Esophagus (tissue), 2 donors: Measurements from ENCODE around the gene PPM1E. TPM values are rescaled to one million over a fixed set of nuclear protein-coding genes. Genes with fewer than 3 reads are reported as not detected.
"Not testable (repeated sequence)": the region's sequence is repeated elsewhere in the genome, so short reads cannot be mapped to it uniquely, and the experiment has no call there.

Experiments
- H3K27ac ChIP-seq, 2 donors: one replicate each; pipeline ENCODE4 v1.5.1; 2013; ENCODE audit warnings: low read depth in 2 of 2, mild to moderate bottlenecking in 2 of 2, inconsistent platforms in 1 of 2, low read length in 1 of 2, moderate library complexity in 1 of 2
- H3K27me3 ChIP-seq, 2 donors: one replicate each; pipeline ENCODE4 v1.6.1; 2013; ENCODE audit warnings: low read length in 2 of 2, control low read depth in 1 of 2, mild to moderate bottlenecking in 1 of 2; ENCODE audit not compliant: insufficient read depth in 2 of 2, control insufficient read depth in 1 of 2
- H3K36me3 ChIP-seq, 2 donors: one replicate each; pipeline ENCODE4 v1.6.1; 2013; ENCODE audit warnings: low read length in 1 of 2; ENCODE audit not compliant: control insufficient read depth in 2 of 2, insufficient read depth in 2 of 2
- H3K4me1 ChIP-seq, 2 donors: one replicate each; pipeline ENCODE4 v1.6.1; 2013; ENCODE audit warnings: low read length in 1 of 2; ENCODE audit not compliant: control insufficient read depth in 2 of 2, insufficient read depth in 2 of 2
- H3K4me3 ChIP-seq, 2 donors: one replicate each; pipeline ENCODE4 v1.5.1; 2013; ENCODE audit warnings: low read length in 2 of 2, mild to moderate bottlenecking in 2 of 2, low read depth in 1 of 2, moderate library complexity in 1 of 2
- H3K9me3 ChIP-seq, 2 donors: one replicate each; pipeline ENCODE4 v1.6.1; 2013; ENCODE audit warnings: mild to moderate bottlenecking in 2 of 2, low read depth in 1 of 2, low read length in 1 of 2, moderate library complexity in 1 of 2; ENCODE audit not compliant: control insufficient read depth in 2 of 2, insufficient read depth in 1 of 2
- WGBS, 2 donors: extraction: QIAGEN DNeasy Blood & Tissue Kit; methylation state at CpG; one replicate each; pipeline ENCODE4 v1.1.7; 2013; 5-methylcytosine and 5-hydroxymethylcytosine counted together
- polyA plus RNA-seq, 2 donors: library from polyadenylated mRNA; stranded (reverse); fragments of 200-250 nt; gene quantifications; one replicate each; pipeline ENCODE4 v1.2.3, GENCODE V29; 2013
- donor health status: healthy with polysubstance abuse.
- donor health status: Bipolar disorder and iron deficiency.

The PPM1E gene
- polyA plus RNA-seq, 2 donors: 0.02 to 0.04 TPM

- H3K27me3 ChIP-seq, H3K27ac ChIP-seq, H3K36me3 ChIP-seq, H3K4me1 ChIP-seq, H3K4me3 ChIP-seq, H3K9me3 ChIP-seq: not testable (repeated sequence)
- WGBS, 2 donors: 86 to 95% methylated on average over 2 of the region's 2 CpGs
Observed at GRCh38 chr17:58794508-58794907, 38.9 kb downstream of the PPM1E start.

- H3K9me3 ChIP-seq: no peaks in the 10 kb centered on the region
- no peak overlapping the region for H3K4me3 ChIP-seq
- WGBS, 2 donors: 79 to 81% methylated on average over 1 of the region's 1 CpG
- no peaks in the 10 kb centered on the region for H3K4me1 ChIP-seq
- H3K27me3 ChIP-seq: no peaks in the 10 kb centered on the region
- H3K36me3 ChIP-seq: no peaks in the 10 kb centered on the region
- no peak overlapping the region for H3K27ac ChIP-seq
Observed at GRCh38 chr17:58802188-58802587, 46.5 kb downstream of the PPM1E start.

GRCh38 chr17:58806046-58806445 lies 50.4 kb downstream of the PPM1E start:
- H3K27ac ChIP-seq: no peak overlapping the region

GRCh38 chr17:58808609-58809563 lies 53.2 kb downstream of the PPM1E start:
- 82% methylated on average over 5 of the region's 5 CpGs for WGBS, 2 donors
- H3K4me3 ChIP-seq: no peak overlapping the region
- no peaks in the 10 kb centered on the region for H3K9me3 ChIP-seq
- no peaks in the 10 kb centered on the region for H3K4me1 ChIP-seq
- no peaks in the 10 kb centered on the region for H3K36me3 ChIP-seq
- no peaks in the 10 kb centered on the region for H3K27me3 ChIP-seq
- H3K27ac ChIP-seq: no peak overlapping the region

More at GRCh38 chr17:58806046-58806445, 50.4 kb downstream of the PPM1E start:
- no peaks in the 10 kb centered on the region for H3K9me3 ChIP-seq
- no peaks in the 10 kb centered on the region for H3K4me1 ChIP-seq
- WGBS, 2 donors: 74 to 91% methylated on average over 5 of the region's 5 CpGs
- H3K36me3 ChIP-seq: no peaks in the 10 kb centered on the region
- no peak overlapping the region for H3K4me3 ChIP-seq
- H3K27me3 ChIP-seq: no peaks in the 10 kb centered on the region

GRCh38 chr17:58809564-58809936 lies 53.9 kb downstream of the PPM1E start:
- H3K4me1 ChIP-seq: no peaks in the 10 kb centered on the region
- H3K27me3 ChIP-seq: no peaks in the 10 kb centered on the region
- no peaks in the 10 kb centered on the region for H3K36me3 ChIP-seq
- no peak overlapping the region for H3K4me3 ChIP-seq
- H3K27ac ChIP-seq: no peak overlapping the region
- no peaks in the 10 kb centered on the region for H3K9me3 ChIP-seq
- WGBS, 2 donors: 78 to 85% methylated on average over 1 of the region's 1 CpG

GRCh38 chr17:58811290-58811689 lies 55.6 kb downstream of the PPM1E start:
- H3K27me3 ChIP-seq: no peaks in the 10 kb centered on the region
- no peaks in the 10 kb centered on the region for H3K36me3 ChIP-seq
- no peak overlapping the region for H3K4me3 ChIP-seq
- 93 to 95% methylated on average over 3 of the region's 3 CpGs for WGBS, 2 donors
- no peak overlapping the region for H3K27ac ChIP-seq
- no peaks in the 10 kb centered on the region for H3K9me3 ChIP-seq
- no peaks in the 10 kb centered on the region for H3K4me1 ChIP-seq

- H3K4me1 ChIP-seq: no peaks in the 10 kb centered on the region
- no peaks in the 10 kb centered on the region for H3K36me3 ChIP-seq
- no peaks in the 10 kb centered on the region for H3K9me3 ChIP-seq
- no peaks in the 10 kb centered on the region for H3K27me3 ChIP-seq
- no peak overlapping the region for H3K4me3 ChIP-seq
- no peak overlapping the region for H3K27ac ChIP-seq
Observed at GRCh38 chr17:58813712-58814111, 58.1 kb downstream of the PPM1E start.

- Histone ChIP-seq H3K27me3 (no peaks in the 10 kb centered on the region), H3K27ac (no peak overlapping the region), H3K4me3 (no peak overlapping the region), H3K36me3 (no peaks in the 10 kb centered on the region), H3K4me1 (no peaks in the 10 kb centered on the region), H3K9me3 (no peaks in the 10 kb centered on the region)
- WGBS, 2 donors: 81% methylated on average over 4 of the region's 4 CpGs
Observed at GRCh38 chr17:58818654-58819053, 63.0 kb downstream of the PPM1E start.

- Histone ChIP-seq H3K27ac (no peak overlapping the region), H3K36me3 (no peaks in the 10 kb centered on the region), H3K4me1 (no peaks in the 10 kb centered on the region), H3K27me3 (no peaks in the 10 kb centered on the region), H3K4me3 (no peak overlapping the region), H3K9me3 (no peaks in the 10 kb centered on the region)
- WGBS, 2 donors: 34 to 47% methylated on average over 6 of the region's 6 CpGs
Observed at GRCh38 chr17:58822148-58823050, 66.7 kb downstream of the PPM1E start.
